SK-N-SH treated with all-trans-retinoic acid at 6 μM for 48 hours (cell line): ENCODE results near the gene DPP10.

ENCODE experiments used
- ATAC-seq: fragments of 200-7000 bp; cut with Tn5 transposase; 3 replicates; pipeline ENCODE4 v1.9.1; 2020; ENCODE audit warnings: mild to moderate bottlenecking, moderate library complexity
- ARNTL ChIP-seq: fragments of 450-650 bp; formaldehyde crosslinking; IDR thresholded peaks from 2 replicates; pipeline ENCODE4 v1.5.0; 2020; ENCODE audit warnings: low read depth, mild to moderate bottlenecking, moderate library complexity, borderline replicate concordance
- BACH2 ChIP-seq: fragments of 250-450 bp; sonication (Bioruptor Pico); IDR thresholded peaks from 2 replicates; pipeline ENCODE4 v1.9.0; 2021; ENCODE audit warnings: mild to moderate bottlenecking, borderline replicate concordance
- CREB5 ChIP-seq: fragments of 250-450 bp; sonication (Bioruptor Pico); IDR thresholded peaks from 2 replicates; pipeline ENCODE4 v1.5.1; 2020; ENCODE audit warnings: low read depth, mild to moderate bottlenecking, moderate library complexity
- ESRRG ChIP-seq: fragments of 250-450 bp; sonication (Bioruptor Pico); IDR thresholded peaks from 2 replicates; pipeline ENCODE4 v1.6.1; 2021; ENCODE audit warnings: mild to moderate bottlenecking
- GLIS3 ChIP-seq: fragments of 250-450 bp; sonication (Bioruptor Pico); IDR thresholded peaks from 2 replicates; pipeline ENCODE4 v1.5.0; 2020; ENCODE audit warnings: mild to moderate bottlenecking, moderate library complexity
- OSR1 ChIP-seq: fragments of 250-450 bp; sonication (Bioruptor Pico); IDR thresholded peaks from 2 replicates; pipeline ENCODE4 v1.8.0; 2022; ENCODE audit warnings: moderate library complexity, mild to moderate bottlenecking, inconsistent platforms
- POU6F1 ChIP-seq: fragments of 250-450 bp; sonication (Bioruptor Pico); IDR thresholded peaks from 2 replicates; pipeline ENCODE4 v1.8.0; 2021; ENCODE audit warnings: low read depth, mild to moderate bottlenecking, moderate library complexity, borderline replicate concordance
- PPARA ChIP-seq: fragments of 250-450 bp; sonication (Bioruptor Pico); IDR thresholded peaks from 2 replicates; pipeline ENCODE4 v1.5.0; 2020; ENCODE audit warnings: mild to moderate bottlenecking, borderline replicate concordance
- SNAI2 ChIP-seq: fragments of 250-450 bp; sonication (Bioruptor Pico); IDR thresholded peaks from 2 replicates; pipeline ENCODE4 v1.5.0; 2020; ENCODE audit warnings: mild to moderate bottlenecking, moderate library complexity
- TOX ChIP-seq: fragments of 250-450 bp; sonication (Bioruptor Pico); IDR thresholded peaks from 2 replicates; pipeline ENCODE4 v1.8.0; 2021; ENCODE audit warnings: mild to moderate bottlenecking, moderate library complexity, borderline replicate concordance
- ZFP3 ChIP-seq: fragments of 250-450 bp; sonication (Bioruptor Pico); IDR thresholded peaks from 2 replicates; pipeline ENCODE4 v1.5.0; 2020; ENCODE audit warnings: mild to moderate bottlenecking, moderate library complexity
- ZFP30 ChIP-seq: fragments of 450-650 bp; formaldehyde crosslinking; IDR thresholded peaks from 2 replicates; pipeline ENCODE4 v1.5.0; 2022; ENCODE audit warnings: mild to moderate bottlenecking, moderate library complexity
- ZNF565 ChIP-seq: fragments of 450-650 bp; formaldehyde crosslinking; conservative IDR thresholded peaks from 2 replicates; pipeline ENCODE4 v1.5.0; 2020; ENCODE audit warnings: low read depth, mild to moderate bottlenecking, moderate library complexity
- ZNF8 ChIP-seq: fragments of 450-650 bp; formaldehyde crosslinking; IDR thresholded peaks from 2 replicates; pipeline ENCODE4 v1.5.0; 2020; ENCODE audit warnings: mild to moderate bottlenecking, moderate library complexity
- TF ChIP-seq, protein P1 (sequence below): fragments of 250-450 bp; sonication (Bioruptor Pico); IDR thresholded peaks from 2 replicates; pipeline ENCODE4 v1.8.0; 2020; ENCODE audit warnings: mild to moderate bottlenecking, moderate library complexity, borderline replicate concordance
- TF ChIP-seq, protein P2 (sequence below): fragments of 250-450 bp; sonication (Bioruptor Pico); IDR thresholded peaks from 2 replicates; pipeline ENCODE4 v1.5.0; 2020; ENCODE audit warnings: mild to moderate bottlenecking, moderate library complexity

DPP10 gene

DNA sequence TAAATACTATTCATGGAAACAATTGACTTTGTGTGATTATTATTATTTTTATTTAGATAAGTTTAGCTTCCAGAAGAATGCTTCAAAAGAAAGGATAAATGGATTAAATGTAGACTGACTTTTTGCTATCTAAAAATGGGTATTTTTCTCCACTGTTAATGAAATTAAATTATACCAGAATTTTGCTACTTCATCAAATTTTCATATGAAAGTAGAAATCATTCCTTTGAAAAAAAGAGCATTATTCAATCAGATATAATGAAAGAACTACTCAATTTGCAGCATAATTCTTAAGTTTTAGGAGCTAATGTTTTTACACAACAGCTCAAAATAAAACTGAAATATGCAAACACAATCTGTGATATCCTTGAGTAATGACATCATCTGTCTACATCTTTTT lies 1424.6 kb downstream of the DPP10 start:
- TF ChIP-seq POU6F1 (CRISPR knock-in tag) (no peak), OSR1 (CRISPR knock-in tag) (no peak), ZFP3 (CRISPR knock-in tag) (no peak), ARNTL (CRISPR knock-in tag) (no peak), GLIS3 (CRISPR knock-in tag) (no peak), ZFP30 (CRISPR knock-in tag) (no peak), PPARA (CRISPR knock-in tag) (no peak)
- TF ChIP-seq, protein P1, sequence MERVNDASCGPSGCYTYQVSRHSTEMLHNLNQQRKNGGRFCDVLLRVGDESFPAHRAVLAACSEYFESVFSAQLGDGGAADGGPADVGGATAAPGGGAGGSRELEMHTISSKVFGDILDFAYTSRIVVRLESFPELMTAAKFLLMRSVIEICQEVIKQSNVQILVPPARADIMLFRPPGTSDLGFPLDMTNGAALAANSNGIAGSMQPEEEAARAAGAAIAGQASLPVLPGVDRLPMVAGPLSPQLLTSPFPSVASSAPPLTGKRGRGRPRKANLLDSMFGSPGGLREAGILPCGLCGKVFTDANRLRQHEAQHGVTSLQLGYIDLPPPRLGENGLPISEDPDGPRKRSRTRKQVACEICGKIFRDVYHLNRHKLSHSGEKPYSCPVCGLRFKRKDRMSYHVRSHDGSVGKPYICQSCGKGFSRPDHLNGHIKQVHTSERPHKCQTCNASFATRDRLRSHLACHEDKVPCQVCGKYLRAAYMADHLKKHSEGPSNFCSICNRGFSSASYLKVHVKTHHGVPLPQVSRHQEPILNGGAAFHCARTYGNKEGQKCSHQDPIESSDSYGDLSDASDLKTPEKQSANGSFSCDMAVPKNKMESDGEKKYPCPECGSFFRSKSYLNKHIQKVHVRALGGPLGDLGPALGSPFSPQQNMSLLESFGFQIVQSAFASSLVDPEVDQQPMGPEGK (CRISPR knock-in tag) = no peak
- ATAC-seq = no peak

DNA sequence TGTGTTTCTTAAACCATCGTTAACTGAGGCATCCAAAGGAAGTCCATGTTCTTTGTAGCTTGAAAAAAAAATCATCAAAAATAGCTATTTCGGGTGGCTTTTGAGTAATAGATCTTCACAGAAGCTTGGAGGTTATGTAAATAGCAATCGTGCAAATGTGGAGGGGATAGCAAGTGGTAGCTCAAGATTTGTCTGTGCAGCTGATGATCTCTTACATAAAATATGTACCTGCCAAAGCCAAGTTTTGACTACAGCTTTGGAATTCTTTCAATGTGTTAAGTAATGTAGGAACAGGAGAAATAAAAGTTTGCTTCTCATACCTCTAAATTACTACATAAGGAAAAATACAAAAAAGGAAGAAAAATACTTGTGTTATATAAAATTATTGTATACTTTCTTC lies 1432.0 kb downstream of the DPP10 start:
- TF ChIP-seq ESRRG (CRISPR knock-in tag) = no peak
- no peak for TF ChIP-seq ZFP30 (CRISPR knock-in tag)
- no peak for TF ChIP-seq BACH2
- TF ChIP-seq TOX (CRISPR knock-in tag) = no peak
- no peak for TF ChIP-seq ZNF8
- TF ChIP-seq ZFP3 (CRISPR knock-in tag) = no peak
- TF ChIP-seq ZNF565 (CRISPR knock-in tag) = no peak
- TF ChIP-seq PPARA (CRISPR knock-in tag) = no peak
- TF ChIP-seq GLIS3 (CRISPR knock-in tag) = no peak
- TF ChIP-seq, all 23 proteins: peak for 0
- no peak for ATAC-seq

- ATAC-seq = no peak
- no peak for TF ChIP-seq SNAI2 (CRISPR knock-in tag)
- no peak for TF ChIP-seq CREB5 (CRISPR knock-in tag)
- no peak for TF ChIP-seq BACH2
Observed at GRCh38 chr2:115880558-115880957, 1438.1 kb downstream of the DPP10 start.

DNA sequence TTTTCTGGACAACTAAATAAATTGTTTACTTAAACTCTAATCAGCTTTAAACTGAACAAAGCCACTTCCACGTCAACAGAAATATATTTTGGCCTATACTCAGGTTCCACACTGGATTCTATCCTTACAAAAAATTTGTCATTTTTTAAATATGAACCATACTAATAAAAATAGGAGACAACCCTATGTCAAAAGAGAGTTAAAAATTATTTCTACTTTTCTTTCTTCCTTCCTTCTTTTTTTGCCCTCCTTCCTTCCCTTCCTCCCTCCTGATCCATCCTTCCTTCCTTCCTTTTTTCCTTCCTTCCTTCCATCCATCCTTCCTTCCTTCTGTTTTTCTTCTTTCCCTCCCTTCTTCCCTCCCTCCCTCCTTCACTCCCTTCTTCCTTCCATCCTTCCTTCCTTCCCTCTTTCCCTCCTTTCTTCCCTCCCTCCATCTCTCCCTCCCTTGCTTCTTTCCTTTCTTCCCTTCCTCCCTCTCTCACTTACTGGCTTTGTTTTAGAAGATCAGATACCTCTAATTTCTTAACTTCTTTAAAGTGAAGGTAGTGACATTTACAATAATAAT lies 1444.9 kb downstream of the DPP10 start:
- ATAC-seq = no peak

More for the DNA sequence above, 1444.9 kb downstream of the DPP10 start:
- no peak for TF ChIP-seq ZFP3 (CRISPR knock-in tag)
- TF ChIP-seq, protein P2, sequence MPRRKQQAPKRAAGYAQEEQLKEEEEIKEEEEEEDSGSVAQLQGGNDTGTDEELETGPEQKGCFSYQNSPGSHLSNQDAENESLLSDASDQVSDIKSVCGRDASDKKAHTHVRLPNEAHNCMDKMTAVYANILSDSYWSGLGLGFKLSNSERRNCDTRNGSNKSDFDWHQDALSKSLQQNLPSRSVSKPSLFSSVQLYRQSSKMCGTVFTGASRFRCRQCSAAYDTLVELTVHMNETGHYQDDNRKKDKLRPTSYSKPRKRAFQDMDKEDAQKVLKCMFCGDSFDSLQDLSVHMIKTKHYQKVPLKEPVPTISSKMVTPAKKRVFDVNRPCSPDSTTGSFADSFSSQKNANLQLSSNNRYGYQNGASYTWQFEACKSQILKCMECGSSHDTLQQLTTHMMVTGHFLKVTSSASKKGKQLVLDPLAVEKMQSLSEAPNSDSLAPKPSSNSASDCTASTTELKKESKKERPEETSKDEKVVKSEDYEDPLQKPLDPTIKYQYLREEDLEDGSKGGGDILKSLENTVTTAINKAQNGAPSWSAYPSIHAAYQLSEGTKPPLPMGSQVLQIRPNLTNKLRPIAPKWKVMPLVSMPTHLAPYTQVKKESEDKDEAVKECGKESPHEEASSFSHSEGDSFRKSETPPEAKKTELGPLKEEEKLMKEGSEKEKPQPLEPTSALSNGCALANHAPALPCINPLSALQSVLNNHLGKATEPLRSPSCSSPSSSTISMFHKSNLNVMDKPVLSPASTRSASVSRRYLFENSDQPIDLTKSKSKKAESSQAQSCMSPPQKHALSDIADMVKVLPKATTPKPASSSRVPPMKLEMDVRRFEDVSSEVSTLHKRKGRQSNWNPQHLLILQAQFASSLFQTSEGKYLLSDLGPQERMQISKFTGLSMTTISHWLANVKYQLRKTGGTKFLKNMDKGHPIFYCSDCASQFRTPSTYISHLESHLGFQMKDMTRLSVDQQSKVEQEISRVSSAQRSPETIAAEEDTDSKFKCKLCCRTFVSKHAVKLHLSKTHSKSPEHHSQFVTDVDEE (CRISPR knock-in tag) = no peak
- TF ChIP-seq, all 23 proteins: peak for 0
